ENCODE results near the gene SKI. TPM values are rescaled to one million over a fixed set of nuclear protein-coding genes. Genes with fewer than 3 reads are reported as not detected.

The SKI gene
- polyA plus RNA-seq, 3 donors = 0.20 to 6.6 (median 0.25) TPM

DNA sequence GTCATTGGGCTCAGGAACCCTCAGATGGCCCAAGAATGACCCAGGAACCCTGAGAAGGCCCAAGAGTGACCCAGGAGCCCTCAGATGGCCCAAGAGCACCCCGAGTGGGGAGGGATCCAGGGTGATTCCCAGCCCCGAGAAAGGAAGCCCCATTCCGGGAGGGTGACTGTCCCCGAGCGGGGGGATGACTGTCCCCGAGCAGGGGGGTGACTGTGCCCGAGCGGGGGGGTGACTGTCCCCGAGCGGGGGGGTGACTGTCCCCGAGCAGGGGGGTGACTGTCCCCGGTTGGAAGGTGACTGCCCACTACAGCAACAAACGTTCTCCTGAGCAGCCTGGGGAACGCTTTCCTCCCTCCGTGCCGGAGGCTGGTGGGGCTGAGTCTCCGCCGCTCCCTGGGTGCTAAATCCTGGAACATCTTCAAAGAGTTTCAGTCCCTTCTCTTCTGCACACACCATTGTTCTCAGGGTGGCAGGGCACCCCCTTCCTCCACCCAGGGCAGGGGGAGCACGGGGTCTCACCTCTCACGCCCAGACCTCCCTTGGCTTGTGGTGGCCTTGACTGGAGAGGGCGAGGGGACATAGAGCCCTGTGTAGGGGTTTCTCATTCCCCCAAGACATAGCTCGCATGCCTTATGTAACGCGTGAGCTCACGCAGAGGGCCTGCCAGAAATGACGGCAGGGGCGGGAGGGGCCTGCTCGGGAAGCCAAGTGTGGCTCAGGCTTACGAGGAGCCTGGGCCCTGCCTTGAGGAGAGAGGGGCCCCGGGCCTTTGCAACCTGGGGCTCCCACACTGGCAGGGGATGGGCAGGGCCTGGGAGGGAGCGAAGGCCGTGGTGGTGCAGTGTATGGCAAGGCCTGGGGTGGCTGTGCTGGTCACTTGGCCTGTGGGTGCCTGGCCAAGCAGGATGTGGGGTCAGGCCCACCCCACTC, 14.3 kb upstream of the SKI start:
- Mint-ChIP-seq H3K4me3 (no peak overlapping the region), H3K4me1 (peaks cover 15% of the 10 kb centered on the region), H3K27ac (no peak overlapping the region), H3K36me3 (no peaks in the 10 kb centered on the region), H3K9me3 (peaks cover 0 to 2% (median under 1%) of the 10 kb centered on the region in 7 donors), H3K27me3 (ENCODE audit: low read depth in 3 of 3) (peaks cover 12 to 26% (median 19%) of the 10 kb centered on the region in 3 donors)
- peaks cover 0 to 9% of the 10 kb centered on the region in 2 donors for H3K27me3 ChIP-seq (ENCODE audit: control insufficient read depth in 2 of 2, insufficient read depth in 2 of 2, low read length in 2 of 2)
- 90% methylated on average over 19 of the region's 32 CpGs for WGBS (ENCODE audit: insufficient coverage)
- DNase-seq = no peak
- no peaks in the 10 kb centered on the region for H3K36me3 ChIP-seq (replicated peaks in 1 of 2; ENCODE audit: control insufficient read depth in 1 of 2, insufficient read depth in 2 of 2, low read length in 2 of 2)
- H2AFZ ChIP-seq (ENCODE audit: insufficient read depth, low read depth, low read length, poor library complexity, severe bottlenecking) = peak overlapping the region; percentile 74
- peaks cover 17 to 22% of the 10 kb centered on the region in 2 donors for H3K4me1 ChIP-seq (ENCODE audit: control insufficient read depth in 1 of 2, insufficient read depth in 2 of 2, low read length in 2 of 2)
- H3K4me2 ChIP-seq (replicated peaks; ENCODE audit: extremely low read depth, low read length, poor library complexity, severe bottlenecking) = peak overlapping the region; percentile 60
- H3K79me2 ChIP-seq (ENCODE audit: insufficient read depth, low read length) = no peaks in the 10 kb centered on the region
- H3K9me3 ChIP-seq (replicated peaks in 1 of 2; ENCODE audit: control insufficient read depth in 1 of 2, insufficient read depth in 1 of 2, low read length in 2 of 2) = no peaks in the 10 kb centered on the region
- no peak overlapping the region for H3K27ac ChIP-seq (ENCODE audit: low read depth in 1 of 2, low read length in 2 of 2)
- peak overlapping the region; percentile 49 for H3K9ac ChIP-seq (ENCODE audit: insufficient read depth, low read length, poor library complexity, severe bottlenecking)
- TF ChIP-seq CTCF (IDR thresholded peaks at IDR 0.05) = no peak
- no peaks in the 10 kb centered on the region for H4K20me1 ChIP-seq (ENCODE audit: insufficient read depth, low read length)
- H3K4me3 ChIP-seq (replicated peaks in 1 of 3; ENCODE audit: low read depth in 2 of 3, low read length in 3 of 3) = peak overlapping the region in 1 of 3 experiments; percentile 58
- intact Hi-C loops (cut with micrococcal nuclease) = no loop called here

GRCh38 chr1:2214541-2215241, 13.4 kb upstream of the SKI start:
- Mint-ChIP-seq H3K27me3 (ENCODE audit: low read depth in 3 of 3) (peaks cover 9 to 23% (median 14%) of the 10 kb centered on the region in 3 donors), H3K27ac (no peak overlapping the region), H3K4me3 (no peak overlapping the region), H3K4me1 (peaks cover 16% of the 10 kb centered on the region), H3K9me3 (peaks cover 0 to 4% (median 2%) of the 10 kb centered on the region in 7 donors), H3K36me3 (no peaks in the 10 kb centered on the region)
- Histone ChIP-seq H3K9ac (ENCODE audit: insufficient read depth, low read length, poor library complexity, severe bottlenecking) (no peak overlapping the region), H2AFZ (ENCODE audit: insufficient read depth, low read depth, low read length, poor library complexity, severe bottlenecking) (no peak overlapping the region), H3K36me3 (replicated peaks in 1 of 2; ENCODE audit: control insufficient read depth in 1 of 2, insufficient read depth in 2 of 2, low read length in 2 of 2) (no peaks in the 10 kb centered on the region), H3K27ac (ENCODE audit: low read depth in 1 of 2, low read length in 2 of 2) (no peak overlapping the region), H3K4me2 (replicated peaks; ENCODE audit: extremely low read depth, low read length, poor library complexity, severe bottlenecking) (no peak overlapping the region), H3K9me3 (replicated peaks in 1 of 2; ENCODE audit: control insufficient read depth in 1 of 2, insufficient read depth in 1 of 2, low read length in 2 of 2) (no peaks in the 10 kb centered on the region), H3K79me2 (ENCODE audit: insufficient read depth, low read length) (no peaks in the 10 kb centered on the region), H4K20me1 (ENCODE audit: insufficient read depth, low read length) (no peaks in the 10 kb centered on the region), H3K4me3 (replicated peaks in 1 of 3; ENCODE audit: low read depth in 2 of 3, low read length in 3 of 3) (no peak overlapping the region), H3K27me3 (ENCODE audit: control insufficient read depth in 2 of 2, insufficient read depth in 2 of 2, low read length in 2 of 2) (peaks cover 0 to 9% of the 10 kb centered on the region in 2 donors), H3K4me1 (ENCODE audit: control insufficient read depth in 1 of 2, insufficient read depth in 2 of 2, low read length in 2 of 2) (peaks cover 17 to 22% of the 10 kb centered on the region in 2 donors)
- 93% methylated on average over 17 of the region's 21 CpGs for WGBS (ENCODE audit: insufficient coverage)
- no peak for DNase-seq
- intact Hi-C loops (cut with micrococcal nuclease) = no loop called here
- no peak for TF ChIP-seq CTCF (IDR thresholded peaks at IDR 0.05)

All from CD14-positive monocyte (primary cell).